ENCODE measurements around the gene CRIM1. TPM values are rescaled to one million over a fixed set of nuclear protein-coding genes. Genes with fewer than 3 reads are reported as not detected.

Gene CRIM1
- total RNA-seq, 4 donors from 2014 or later: 72.6 to 162 (median 112) TPM

- Histone ChIP-seq H3K4me1 (peaks cover 29% of the 10 kb centered on the region), H3K4me3 (no peak overlapping the region), H3K27me3 (no peaks in the 10 kb centered on the region), H3K36me3 (no peaks in the 10 kb centered on the region), H3K27ac (peak overlapping the region; percentile 44), H3K9me3 (no peaks in the 10 kb centered on the region)
- TF ChIP-seq CTCF (IDR thresholded peaks at IDR 0.05): no peak
- TF ChIP-seq EP300 (IDR thresholded peaks at IDR 0.05): no peak
- TF ChIP-seq POLR2A (IDR thresholded peaks at IDR 0.05): no peak
- TF ChIP-seq POLR2AphosphoS5 (IDR thresholded peaks at IDR 0.05): no peak
- DNase-seq (ENCODE audit: low spot score in 2 of 2): no peak
- WGBS: 49% methylated on average over 3 of the region's 3 CpGs
These were observed 2.9 kb upstream of the CRIM1 start for GRCh38 chr2:36352701-36353100.

- DNase-seq (ENCODE audit: low spot score in 2 of 2): no peak
- Histone ChIP-seq H3K27ac (peak overlapping the region; percentile 91), H3K36me3 (no peaks in the 10 kb centered on the region), H3K27me3 (no peaks in the 10 kb centered on the region), H3K4me1 (peaks cover 50% of the 10 kb centered on the region), H3K9me3 (no peaks in the 10 kb centered on the region), H3K4me3 (peak overlapping the region; percentile 68)
- TF ChIP-seq POLR2A (IDR thresholded peaks at IDR 0.05): no peak
- no peak for TF ChIP-seq POLR2AphosphoS5 (IDR thresholded peaks at IDR 0.05)
- TF ChIP-seq EP300 (IDR thresholded peaks at IDR 0.05): no peak
- TF ChIP-seq CTCF (IDR thresholded peaks at IDR 0.05): no peak
- 15% methylated on average over 11 of the region's 11 CpGs for WGBS
These were observed 797 bp upstream of the CRIM1 start for GRCh38 chr2:36354811-36355150.

- 0% methylated on average over 30 of the region's 55 CpGs for WGBS
- no peaks in the 10 kb centered on the region for H3K9me3 ChIP-seq
- no peaks in the 10 kb centered on the region for H3K36me3 ChIP-seq
- H3K27ac ChIP-seq: peak overlapping the region; percentile 91
- H3K4me1 ChIP-seq: peaks cover 61% of the 10 kb centered on the region
- DNase-seq (ENCODE audit: low spot score in 2 of 2): no peak
- H3K4me3 ChIP-seq: peak overlapping the region; percentile 68
- no peaks in the 10 kb centered on the region for H3K27me3 ChIP-seq
- TF ChIP-seq POLR2AphosphoS5 (IDR thresholded peaks at IDR 0.05) (no peak), POLR2A (IDR thresholded peaks at IDR 0.05) (no peak)
These were observed 316 bp downstream of the CRIM1 start for GRCh38 chr2:36355890-36356297.

- H3K27me3 ChIP-seq: no peaks in the 10 kb centered on the region
- H3K36me3 ChIP-seq: no peaks in the 10 kb centered on the region
- WGBS: 0% methylated on average over 1 of the region's 74 CpGs
- H3K4me3 ChIP-seq: peak overlapping the region; percentile 68
- H3K9me3 ChIP-seq: no peaks in the 10 kb centered on the region
- H3K27ac ChIP-seq: peak overlapping the region; percentile 91
- no peak for TF ChIP-seq POLR2AphosphoS5 (IDR thresholded peaks at IDR 0.05)
- no peak for TF ChIP-seq POLR2A (IDR thresholded peaks at IDR 0.05)
- no peak for TF ChIP-seq EP300 (IDR thresholded peaks at IDR 0.05)
- TF ChIP-seq CTCF (IDR thresholded peaks at IDR 0.05): no peak
- peaks cover 66% of the 10 kb centered on the region for H3K4me1 ChIP-seq
- peak; percentile 84 for DNase-seq (ENCODE audit: low spot score in 2 of 2)
These were observed 866 bp downstream of the CRIM1 start for GRCh38 chr2:36356298-36356989.

- WGBS: under 1% methylated on average over 53 of the region's 53 CpGs
- peak in 1 of 2 donors; percentile 8 for TF ChIP-seq POLR2A (IDR thresholded peaks at IDR 0.05)
- TF ChIP-seq CTCF (IDR thresholded peaks at IDR 0.05): no peak
- Histone ChIP-seq H3K4me1 (peaks cover 68% of the 10 kb centered on the region), H3K27me3 (no peaks in the 10 kb centered on the region), H3K36me3 (no peaks in the 10 kb centered on the region), H3K27ac (peak overlapping the region; percentile 91), H3K4me3 (peak overlapping the region; percentile 68), H3K9me3 (no peaks in the 10 kb centered on the region)
- no peak for DNase-seq (ENCODE audit: low spot score in 2 of 2)
These were observed 1.6 kb downstream of the CRIM1 start for GRCh38 chr2:36356990-36357846.

All from suprapubic skin (tissue), 4 donors.